Liver (tissue), 3 donors: ENCODE results near the gene ZBTB21.

Experiments
- SP1 ChIP-seq: IDR thresholded peaks from 2 replicates; pipeline ENCODE4 v1.6.1; 2018; ENCODE audit warnings: antibody characterized with exemption, mild to moderate bottlenecking
- TF ChIP-seq, protein P1 (sequence below): fragments of 150-350 bp; IDR thresholded peaks from 2 replicates; pipeline ENCODE4 v1.5.1; 2017; ENCODE audit warnings: improper control_type of control experiment, low read depth, low read length; ENCODE audit not compliant: missing input control
- donor health status: healthy.
- donor health status: healthy.

DNA sequence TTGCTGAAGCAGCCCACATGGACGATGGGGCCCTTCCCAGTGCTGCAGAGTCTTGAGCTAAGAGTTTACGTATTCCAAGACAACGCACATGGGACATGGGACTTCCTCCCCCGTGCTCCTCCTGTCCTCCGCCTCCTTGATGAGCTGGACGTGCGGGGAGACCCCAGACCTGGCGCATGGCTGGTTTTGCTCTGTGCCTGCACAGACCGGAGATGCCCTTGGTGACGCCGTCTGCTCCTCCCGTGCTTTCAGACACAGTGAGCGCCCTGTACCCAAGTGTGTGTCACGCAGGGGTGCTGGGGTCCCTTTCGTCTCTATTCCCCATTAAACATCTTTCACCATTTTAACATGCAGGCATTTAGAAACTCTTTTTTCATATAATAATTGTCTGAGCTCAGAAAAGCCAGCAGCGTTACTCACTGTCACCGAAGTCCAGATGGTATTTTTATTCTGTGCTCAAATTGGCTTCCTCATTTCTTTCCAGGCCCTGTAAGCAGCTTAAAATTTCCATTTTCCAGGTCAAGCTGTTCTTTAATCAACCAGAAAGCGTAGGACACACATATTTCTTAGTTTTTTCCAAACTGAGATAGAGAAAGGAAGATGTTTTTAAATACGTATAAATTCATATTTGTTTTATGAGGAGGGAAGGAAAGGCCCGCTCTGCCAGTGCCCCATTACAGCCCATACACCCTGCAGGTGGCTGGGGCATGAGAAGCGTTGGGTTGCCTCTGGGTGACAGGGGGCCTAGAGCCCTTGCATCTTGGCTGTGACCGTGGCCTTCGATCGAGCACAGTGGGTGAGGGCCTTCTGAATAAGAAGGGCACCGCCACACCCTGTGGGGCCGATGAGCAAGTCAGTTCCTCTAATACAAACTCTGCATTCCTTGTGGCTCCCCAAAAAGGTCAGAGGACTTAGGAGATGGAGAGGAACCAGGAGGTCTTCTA, 17.9 kb upstream of the ZBTB21 start:
- no peak for TF ChIP-seq SP1
- TF ChIP-seq, protein P1, sequence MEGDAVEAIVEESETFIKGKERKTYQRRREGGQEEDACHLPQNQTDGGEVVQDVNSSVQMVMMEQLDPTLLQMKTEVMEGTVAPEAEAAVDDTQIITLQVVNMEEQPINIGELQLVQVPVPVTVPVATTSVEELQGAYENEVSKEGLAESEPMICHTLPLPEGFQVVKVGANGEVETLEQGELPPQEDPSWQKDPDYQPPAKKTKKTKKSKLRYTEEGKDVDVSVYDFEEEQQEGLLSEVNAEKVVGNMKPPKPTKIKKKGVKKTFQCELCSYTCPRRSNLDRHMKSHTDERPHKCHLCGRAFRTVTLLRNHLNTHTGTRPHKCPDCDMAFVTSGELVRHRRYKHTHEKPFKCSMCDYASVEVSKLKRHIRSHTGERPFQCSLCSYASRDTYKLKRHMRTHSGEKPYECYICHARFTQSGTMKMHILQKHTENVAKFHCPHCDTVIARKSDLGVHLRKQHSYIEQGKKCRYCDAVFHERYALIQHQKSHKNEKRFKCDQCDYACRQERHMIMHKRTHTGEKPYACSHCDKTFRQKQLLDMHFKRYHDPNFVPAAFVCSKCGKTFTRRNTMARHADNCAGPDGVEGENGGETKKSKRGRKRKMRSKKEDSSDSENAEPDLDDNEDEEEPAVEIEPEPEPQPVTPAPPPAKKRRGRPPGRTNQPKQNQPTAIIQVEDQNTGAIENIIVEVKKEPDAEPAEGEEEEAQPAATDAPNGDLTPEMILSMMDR = no peak
